ENCODE results near the gene GPD2.
"Not testable (repeated sequence)": the region's sequence is repeated elsewhere in the genome, so short reads cannot be mapped to it uniquely, and the experiment has no call there.

Gene GPD2

GRCh38 chr2:156518138-156518537, 82.0 kb downstream of the GPD2 start:
- Histone ChIP-seq H3K4me1 (ENCODE audit: control insufficient read depth, insufficient read depth, low read length) (no peaks in the 10 kb centered on the region), H3K9me3 (ENCODE audit: control insufficient read depth, low read length) (no peaks in the 10 kb centered on the region), H3K4me3 (ENCODE audit: low read length) (no peak overlapping the region), H3K9ac (ENCODE audit: low read length) (no peak overlapping the region), H3K36me3 (ENCODE audit: control insufficient read depth, insufficient read depth, low read length) (no peaks in the 10 kb centered on the region), H3K27me3 (ENCODE audit: control insufficient read depth, insufficient read depth, low read length) (no peaks in the 10 kb centered on the region)

DNA sequence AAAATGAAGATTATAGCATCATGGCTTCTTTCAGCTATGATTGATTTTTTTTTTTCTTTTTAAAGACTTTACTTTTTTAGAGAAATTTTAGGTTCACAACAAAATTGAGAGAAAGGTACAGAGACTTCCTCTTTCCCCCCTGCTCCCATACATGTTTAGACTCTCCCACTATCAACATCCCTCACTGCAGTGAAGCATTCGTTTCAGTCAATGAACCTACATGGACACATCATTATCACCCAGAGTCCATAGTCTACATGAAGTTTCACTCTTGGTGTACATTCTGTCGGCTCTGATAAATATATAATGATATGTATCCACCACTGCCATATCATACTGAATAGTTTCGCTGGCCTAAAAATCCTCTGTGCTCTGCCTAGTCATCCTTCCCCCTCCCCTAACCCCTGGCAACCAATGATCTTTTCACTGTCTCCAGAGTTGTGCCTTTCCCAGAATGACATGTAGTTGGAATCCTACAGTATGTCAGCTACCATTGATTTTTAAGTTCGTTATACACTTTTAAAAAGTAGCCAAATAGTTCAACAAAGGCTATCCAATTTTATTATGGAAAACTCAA, 86.8 kb downstream of the GPD2 start:
- no peaks in the 10 kb centered on the region for H3K9me3 ChIP-seq (ENCODE audit: control insufficient read depth, low read length)
- no peaks in the 10 kb centered on the region for H3K4me1 ChIP-seq (ENCODE audit: control insufficient read depth, insufficient read depth, low read length)
- H3K9ac ChIP-seq (ENCODE audit: low read length) = no peak overlapping the region
- H3K27me3 ChIP-seq (ENCODE audit: control insufficient read depth, insufficient read depth, low read length) = no peaks in the 10 kb centered on the region
- H3K36me3 ChIP-seq (ENCODE audit: control insufficient read depth, insufficient read depth, low read length) = no peaks in the 10 kb centered on the region
- H3K4me3 ChIP-seq (ENCODE audit: low read length) = no peak overlapping the region

DNA sequence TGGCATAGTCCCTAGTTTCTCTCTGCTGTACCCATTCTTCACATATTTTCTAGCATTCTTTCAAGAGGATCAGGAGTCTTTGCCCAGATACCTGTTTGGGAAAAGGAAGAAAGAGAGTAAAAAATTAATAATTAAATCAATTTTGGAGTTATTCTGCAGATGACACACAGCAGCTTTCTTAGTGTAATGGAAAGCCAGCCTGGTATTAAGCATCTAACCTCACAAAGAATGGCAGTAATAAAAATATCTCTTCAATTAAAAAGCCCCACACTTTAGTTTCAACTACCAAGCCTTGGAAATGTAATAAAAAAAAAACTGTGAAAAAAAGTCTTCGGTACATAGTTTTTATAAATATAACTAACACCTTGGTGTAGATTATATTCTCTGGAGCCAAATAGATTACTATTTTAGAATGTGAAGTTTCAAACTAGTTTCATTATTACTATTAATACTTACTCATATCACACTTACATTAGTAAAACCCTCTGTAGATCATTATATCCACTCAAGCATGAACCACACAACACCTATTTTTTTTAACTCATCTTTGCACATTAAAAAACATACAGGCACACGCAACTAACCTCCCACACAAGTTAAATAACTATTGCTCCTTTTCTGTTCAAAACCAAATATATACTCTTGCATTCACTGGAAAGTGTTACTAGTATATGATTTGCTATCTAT, 90.9 kb downstream of the GPD2 start:
- H3K4me1 ChIP-seq (ENCODE audit: control insufficient read depth, insufficient read depth, low read length) = no peaks in the 10 kb centered on the region
- H3K9ac ChIP-seq (ENCODE audit: low read length) = no peak overlapping the region
- no peaks in the 10 kb centered on the region for H3K27me3 ChIP-seq (ENCODE audit: control insufficient read depth, insufficient read depth, low read length)
- no peak overlapping the region for H3K4me3 ChIP-seq (ENCODE audit: low read length)
- no peaks in the 10 kb centered on the region for H3K36me3 ChIP-seq (ENCODE audit: control insufficient read depth, insufficient read depth, low read length)
- no peaks in the 10 kb centered on the region for H3K9me3 ChIP-seq (ENCODE audit: control insufficient read depth, low read length)

DNA sequence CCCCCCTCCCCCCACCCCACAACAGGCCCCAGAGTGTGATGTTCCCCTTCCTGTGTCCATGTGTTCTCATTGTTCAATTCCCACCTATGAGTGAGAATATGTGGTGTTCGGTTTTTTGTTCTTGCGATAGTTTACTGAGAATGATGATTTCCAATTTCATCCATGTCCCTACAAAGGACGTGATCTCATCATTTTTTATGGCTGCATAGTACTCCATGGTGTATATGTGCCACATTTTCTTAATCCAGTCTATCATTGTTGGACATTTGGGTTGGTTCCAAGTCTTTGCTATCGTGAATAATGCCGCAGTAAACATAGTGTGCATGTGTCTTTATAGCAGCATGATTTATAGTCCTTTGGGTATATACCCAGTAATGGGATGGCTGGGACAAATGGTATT, 92.4 kb downstream of the GPD2 start:
- not testable (repeated sequence) for H3K9ac ChIP-seq (ENCODE audit: low read length); H3K4me1 ChIP-seq (ENCODE audit: control insufficient read depth, insufficient read depth, low read length); H3K4me3 ChIP-seq (ENCODE audit: low read length); H3K36me3 ChIP-seq (ENCODE audit: control insufficient read depth, insufficient read depth, low read length); H3K27me3 ChIP-seq (ENCODE audit: control insufficient read depth, insufficient read depth, low read length); H3K9me3 ChIP-seq (ENCODE audit: control insufficient read depth, low read length)

- H3K4me1 ChIP-seq (ENCODE audit: control insufficient read depth, insufficient read depth, low read length) = no peaks in the 10 kb centered on the region
- H3K4me3 ChIP-seq (ENCODE audit: low read length) = no peak overlapping the region
- H3K9ac ChIP-seq (ENCODE audit: low read length) = no peak overlapping the region
- no peaks in the 10 kb centered on the region for H3K36me3 ChIP-seq (ENCODE audit: control insufficient read depth, insufficient read depth, low read length)
- H3K27me3 ChIP-seq (ENCODE audit: control insufficient read depth, insufficient read depth, low read length) = no peaks in the 10 kb centered on the region
- H3K9me3 ChIP-seq (ENCODE audit: control insufficient read depth, low read length) = no peaks in the 10 kb centered on the region
Measured at GRCh38 chr2:156532989-156533388, 96.8 kb downstream of the GPD2 start.

GRCh38 chr2:156536534-156536933, 100.4 kb downstream of the GPD2 start:
- Histone ChIP-seq H3K36me3 (ENCODE audit: control insufficient read depth, insufficient read depth, low read length) (no peaks in the 10 kb centered on the region), H3K9ac (ENCODE audit: low read length) (no peak overlapping the region), H3K4me1 (ENCODE audit: control insufficient read depth, insufficient read depth, low read length) (no peaks in the 10 kb centered on the region), H3K4me3 (ENCODE audit: low read length) (no peak overlapping the region), H3K27me3 (ENCODE audit: control insufficient read depth, insufficient read depth, low read length) (no peaks in the 10 kb centered on the region), H3K9me3 (ENCODE audit: control insufficient read depth, low read length) (no peaks in the 10 kb centered on the region)

DNA sequence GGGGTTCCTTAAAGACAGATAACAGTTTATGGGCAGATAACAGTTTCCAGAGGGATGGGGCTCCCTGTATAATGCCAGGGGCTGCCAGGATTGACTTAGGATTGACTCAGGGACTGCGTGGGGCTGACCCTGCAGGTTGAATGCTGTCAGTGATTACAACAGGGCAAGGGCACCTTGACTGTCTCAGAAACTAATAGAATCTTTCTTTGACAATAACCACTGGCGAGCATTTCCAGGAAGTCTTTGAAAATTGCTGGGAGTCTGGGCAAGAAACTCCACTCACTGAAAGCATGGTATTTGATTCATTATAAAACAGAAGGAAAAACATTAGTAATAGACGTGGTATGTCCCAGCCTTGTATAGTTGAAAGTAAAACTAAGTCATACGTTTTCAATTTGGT, 101.0 kb downstream of the GPD2 start:
- Histone ChIP-seq H3K9me3 (ENCODE audit: control insufficient read depth, low read length) (no peaks in the 10 kb centered on the region), H3K9ac (ENCODE audit: low read length) (no peak overlapping the region), H3K27me3 (ENCODE audit: control insufficient read depth, insufficient read depth, low read length) (no peaks in the 10 kb centered on the region), H3K36me3 (ENCODE audit: control insufficient read depth, insufficient read depth, low read length) (no peaks in the 10 kb centered on the region), H3K4me1 (ENCODE audit: control insufficient read depth, insufficient read depth, low read length) (no peaks in the 10 kb centered on the region), H3K4me3 (ENCODE audit: low read length) (no peak overlapping the region)

- Histone ChIP-seq H3K9me3 (ENCODE audit: control insufficient read depth, low read length) (no peaks in the 10 kb centered on the region), H3K36me3 (ENCODE audit: control insufficient read depth, insufficient read depth, low read length) (no peaks in the 10 kb centered on the region), H3K4me3 (ENCODE audit: low read length) (no peak overlapping the region), H3K4me1 (ENCODE audit: control insufficient read depth, insufficient read depth, low read length) (no peaks in the 10 kb centered on the region), H3K27me3 (ENCODE audit: control insufficient read depth, insufficient read depth, low read length) (no peaks in the 10 kb centered on the region), H3K9ac (ENCODE audit: low read length) (no peak overlapping the region)
Measured at GRCh38 chr2:156538083-156538504, 101.9 kb downstream of the GPD2 start.

DNA sequence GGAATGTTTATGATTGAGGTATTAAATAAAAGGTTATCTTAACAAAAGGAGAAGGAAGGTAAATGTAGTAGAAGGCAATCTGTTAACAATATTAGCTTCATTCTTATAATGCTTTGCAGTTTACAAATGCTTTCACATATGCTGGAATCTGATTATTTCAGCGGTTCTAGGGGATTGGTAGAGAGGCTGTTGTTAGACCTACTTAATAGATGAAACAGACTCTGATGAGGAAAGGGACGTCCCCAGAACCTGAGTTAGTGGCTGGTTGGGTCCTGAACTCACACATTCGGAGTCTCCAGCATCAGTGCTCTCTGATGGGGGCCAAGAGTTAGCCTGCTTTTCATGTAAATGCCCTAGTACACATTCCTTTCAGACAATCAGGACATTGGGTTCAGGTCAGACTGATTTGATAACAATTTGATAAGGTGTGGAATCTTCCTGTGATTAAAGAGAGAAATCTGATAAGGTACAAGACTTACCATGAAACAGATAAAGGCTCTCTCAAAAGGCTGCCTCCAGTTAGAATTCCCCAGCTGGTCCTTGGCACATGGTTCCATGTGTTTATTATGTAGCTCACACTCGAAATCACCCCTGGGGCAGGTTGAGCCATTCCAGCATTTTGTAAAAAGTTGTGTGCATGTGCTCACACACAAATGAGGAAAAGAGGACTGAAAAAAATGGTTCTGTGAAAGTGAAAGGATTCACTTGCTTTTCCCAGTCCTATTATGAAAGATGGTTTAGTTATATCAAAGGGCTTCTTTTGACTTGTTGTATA, 103.1 kb downstream of the GPD2 start:
- Histone ChIP-seq H3K27me3 (ENCODE audit: control insufficient read depth, insufficient read depth, low read length) (no peaks in the 10 kb centered on the region), H3K4me1 (ENCODE audit: control insufficient read depth, insufficient read depth, low read length) (no peaks in the 10 kb centered on the region), H3K4me3 (ENCODE audit: low read length) (no peak overlapping the region), H3K9ac (ENCODE audit: low read length) (no peak overlapping the region), H3K36me3 (ENCODE audit: control insufficient read depth, insufficient read depth, low read length) (no peaks in the 10 kb centered on the region), H3K9me3 (ENCODE audit: control insufficient read depth, low read length) (no peaks in the 10 kb centered on the region)

- Histone ChIP-seq H3K27me3 (ENCODE audit: control insufficient read depth, insufficient read depth, low read length) (no peaks in the 10 kb centered on the region), H3K36me3 (ENCODE audit: control insufficient read depth, insufficient read depth, low read length) (no peaks in the 10 kb centered on the region), H3K4me3 (ENCODE audit: low read length) (no peak overlapping the region), H3K9ac (ENCODE audit: low read length) (no peak overlapping the region), H3K4me1 (ENCODE audit: control insufficient read depth, insufficient read depth, low read length) (no peaks in the 10 kb centered on the region), H3K9me3 (ENCODE audit: control insufficient read depth, low read length) (no peaks in the 10 kb centered on the region)
Measured at GRCh38 chr2:156540706-156541105, 104.5 kb downstream of the GPD2 start.

GRCh38 chr2:156541229-156541628, 105.0 kb downstream of the GPD2 start:
- H3K36me3 ChIP-seq (ENCODE audit: control insufficient read depth, insufficient read depth, low read length) = no peaks in the 10 kb centered on the region
- H3K4me1 ChIP-seq (ENCODE audit: control insufficient read depth, insufficient read depth, low read length) = no peaks in the 10 kb centered on the region
- no peak overlapping the region for H3K9ac ChIP-seq (ENCODE audit: low read length)
- H3K27me3 ChIP-seq (ENCODE audit: control insufficient read depth, insufficient read depth, low read length) = no peaks in the 10 kb centered on the region
- H3K9me3 ChIP-seq (ENCODE audit: control insufficient read depth, low read length) = no peaks in the 10 kb centered on the region
- no peak overlapping the region for H3K4me3 ChIP-seq (ENCODE audit: low read length)

- Histone ChIP-seq H3K4me3 (ENCODE audit: low read length) (no peak overlapping the region), H3K36me3 (ENCODE audit: control insufficient read depth, insufficient read depth, low read length) (no peaks in the 10 kb centered on the region), H3K27me3 (ENCODE audit: control insufficient read depth, insufficient read depth, low read length) (no peaks in the 10 kb centered on the region), H3K9ac (ENCODE audit: low read length) (no peak overlapping the region), H3K9me3 (ENCODE audit: control insufficient read depth, low read length) (no peaks in the 10 kb centered on the region), H3K4me1 (ENCODE audit: control insufficient read depth, insufficient read depth, low read length) (no peaks in the 10 kb centered on the region)
Measured at GRCh38 chr2:156541706-156542105, 105.5 kb downstream of the GPD2 start.
